ENCODE data around the gene SMAD2. TPM values are rescaled to one million over a fixed set of nuclear protein-coding genes. Genes with fewer than 3 reads are reported as not detected.

Gene SMAD2
- polyA plus RNA-seq, 1 experiment = 52.2 TPM

DNA sequence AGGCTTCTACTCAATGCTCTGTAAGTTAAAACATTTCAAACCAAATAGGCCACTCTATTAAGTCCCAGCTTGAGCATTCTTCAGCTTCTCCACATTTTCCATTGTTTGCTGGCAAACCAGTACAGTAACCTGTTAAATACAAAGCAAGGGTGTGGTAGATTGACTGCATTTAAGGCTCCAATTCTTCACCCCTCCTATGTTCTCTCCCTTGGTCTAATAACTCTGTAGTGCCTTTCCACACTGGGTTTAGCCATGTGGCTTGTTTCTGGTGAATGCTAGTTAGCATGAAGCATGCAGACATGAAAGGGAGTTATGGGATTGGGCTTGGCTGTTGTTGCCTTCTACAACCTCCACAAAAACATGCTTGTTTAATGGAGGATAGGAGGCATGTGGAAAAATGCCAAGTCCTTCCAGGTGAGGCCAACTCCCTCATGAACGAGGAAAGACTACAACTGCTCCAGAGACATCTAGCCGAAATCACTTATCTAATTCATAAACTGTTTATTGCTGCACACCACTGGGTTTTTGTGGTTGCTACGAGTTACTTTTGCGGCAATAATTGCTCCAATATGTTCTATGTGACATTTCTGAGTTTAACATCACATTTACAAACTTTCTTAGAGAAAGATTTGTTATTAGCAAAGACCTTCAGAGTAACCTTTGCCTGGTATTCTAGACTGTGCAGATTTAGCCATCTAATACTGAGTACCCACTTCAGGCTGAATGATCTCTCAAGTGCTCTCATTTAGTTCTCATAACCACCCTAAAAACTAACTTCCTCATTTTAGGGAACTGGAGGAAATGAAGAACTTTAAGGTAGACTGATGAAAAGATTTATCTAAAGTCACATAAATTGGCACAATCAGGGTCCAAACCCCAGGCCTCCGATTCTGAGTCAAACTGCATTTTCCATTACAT lies 104.0 kb downstream of the SMAD2 start:
- DNase-seq (ENCODE audit: low read depth) = no peak
- H3K4me3 ChIP-seq (ENCODE audit: low read depth, low read length) = no peak overlapping the region
- H3K36me3 ChIP-seq (ENCODE audit: control insufficient read depth, insufficient read depth, low read length) = no peaks in the 10 kb centered on the region
- TF ChIP-seq, protein P1, sequence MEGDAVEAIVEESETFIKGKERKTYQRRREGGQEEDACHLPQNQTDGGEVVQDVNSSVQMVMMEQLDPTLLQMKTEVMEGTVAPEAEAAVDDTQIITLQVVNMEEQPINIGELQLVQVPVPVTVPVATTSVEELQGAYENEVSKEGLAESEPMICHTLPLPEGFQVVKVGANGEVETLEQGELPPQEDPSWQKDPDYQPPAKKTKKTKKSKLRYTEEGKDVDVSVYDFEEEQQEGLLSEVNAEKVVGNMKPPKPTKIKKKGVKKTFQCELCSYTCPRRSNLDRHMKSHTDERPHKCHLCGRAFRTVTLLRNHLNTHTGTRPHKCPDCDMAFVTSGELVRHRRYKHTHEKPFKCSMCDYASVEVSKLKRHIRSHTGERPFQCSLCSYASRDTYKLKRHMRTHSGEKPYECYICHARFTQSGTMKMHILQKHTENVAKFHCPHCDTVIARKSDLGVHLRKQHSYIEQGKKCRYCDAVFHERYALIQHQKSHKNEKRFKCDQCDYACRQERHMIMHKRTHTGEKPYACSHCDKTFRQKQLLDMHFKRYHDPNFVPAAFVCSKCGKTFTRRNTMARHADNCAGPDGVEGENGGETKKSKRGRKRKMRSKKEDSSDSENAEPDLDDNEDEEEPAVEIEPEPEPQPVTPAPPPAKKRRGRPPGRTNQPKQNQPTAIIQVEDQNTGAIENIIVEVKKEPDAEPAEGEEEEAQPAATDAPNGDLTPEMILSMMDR (IDR thresholded peaks at IDR 0.05; ENCODE audit: insufficient read depth, low read depth, low read length) = no peak
- ChIA-PET POLR2A (no interaction called here), CTCF (no interaction called here)
- no peaks in the 10 kb centered on the region for H3K27me3 ChIP-seq (ENCODE audit: control insufficient read depth, insufficient read depth, low read length)

DNA sequence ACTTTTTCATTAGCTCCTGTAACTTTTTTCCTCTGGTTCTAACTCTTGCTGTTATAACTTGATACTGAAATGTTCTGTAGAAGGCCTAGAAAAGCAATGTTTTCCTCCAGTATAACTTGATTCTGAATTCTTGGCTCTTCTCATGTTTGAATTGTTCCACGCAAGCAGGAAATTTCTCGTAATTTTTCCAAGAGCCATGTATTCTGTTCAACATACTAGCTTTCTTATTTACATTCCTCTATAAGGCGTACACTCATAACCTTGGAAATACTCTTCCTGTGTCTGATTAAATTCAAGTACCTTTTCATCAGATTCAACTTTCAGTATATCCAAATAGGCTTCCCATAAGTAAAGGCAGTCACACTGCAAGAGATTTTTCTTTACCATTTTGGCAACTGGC lies 109.1 kb downstream of the SMAD2 start:
- Histone ChIP-seq H3K27me3 (ENCODE audit: control insufficient read depth, insufficient read depth, low read length) (no peaks in the 10 kb centered on the region), H3K36me3 (ENCODE audit: control insufficient read depth, insufficient read depth, low read length) (no peaks in the 10 kb centered on the region), H3K4me3 (ENCODE audit: low read depth, low read length) (no peak overlapping the region)
- TF ChIP-seq, protein P1 (IDR thresholded peaks at IDR 0.05; ENCODE audit: insufficient read depth, low read depth, low read length) = no peak
- no peak for DNase-seq (ENCODE audit: low read depth)
- ChIA-PET POLR2A (no interaction called here), CTCF (interaction anchor here (1.3 kb wide), 1 partner anchor 45 kb away, joined by 3 read pairs; no protein-coding TSS in a partner anchor)

DNA sequence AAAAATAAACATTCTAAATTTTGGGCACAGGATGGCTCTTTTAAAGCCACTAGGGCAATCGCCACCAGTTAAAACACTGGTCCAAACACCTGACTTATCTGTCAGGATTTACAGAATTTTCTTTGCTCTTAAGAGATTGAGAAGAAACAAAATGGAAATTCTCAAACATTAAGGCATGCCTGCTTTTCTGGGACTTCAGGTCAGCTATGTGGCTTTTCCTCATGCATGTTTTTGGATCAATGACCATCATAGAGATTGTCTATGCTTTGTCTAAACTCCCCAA lies 112.7 kb downstream of the SMAD2 start:
- Histone ChIP-seq H3K27me3 (ENCODE audit: control insufficient read depth, insufficient read depth, low read length) (no peaks in the 10 kb centered on the region), H3K36me3 (ENCODE audit: control insufficient read depth, insufficient read depth, low read length) (no peaks in the 10 kb centered on the region), H3K4me3 (ENCODE audit: low read depth, low read length) (no peak overlapping the region)
- CTCF ChIA-PET = no interaction called here
- no peak for DNase-seq (ENCODE audit: low read depth)
- POLR2A ChIA-PET = no interaction called here
- TF ChIP-seq, protein P1 (IDR thresholded peaks at IDR 0.05; ENCODE audit: insufficient read depth, low read depth, low read length) = no peak

DNA sequence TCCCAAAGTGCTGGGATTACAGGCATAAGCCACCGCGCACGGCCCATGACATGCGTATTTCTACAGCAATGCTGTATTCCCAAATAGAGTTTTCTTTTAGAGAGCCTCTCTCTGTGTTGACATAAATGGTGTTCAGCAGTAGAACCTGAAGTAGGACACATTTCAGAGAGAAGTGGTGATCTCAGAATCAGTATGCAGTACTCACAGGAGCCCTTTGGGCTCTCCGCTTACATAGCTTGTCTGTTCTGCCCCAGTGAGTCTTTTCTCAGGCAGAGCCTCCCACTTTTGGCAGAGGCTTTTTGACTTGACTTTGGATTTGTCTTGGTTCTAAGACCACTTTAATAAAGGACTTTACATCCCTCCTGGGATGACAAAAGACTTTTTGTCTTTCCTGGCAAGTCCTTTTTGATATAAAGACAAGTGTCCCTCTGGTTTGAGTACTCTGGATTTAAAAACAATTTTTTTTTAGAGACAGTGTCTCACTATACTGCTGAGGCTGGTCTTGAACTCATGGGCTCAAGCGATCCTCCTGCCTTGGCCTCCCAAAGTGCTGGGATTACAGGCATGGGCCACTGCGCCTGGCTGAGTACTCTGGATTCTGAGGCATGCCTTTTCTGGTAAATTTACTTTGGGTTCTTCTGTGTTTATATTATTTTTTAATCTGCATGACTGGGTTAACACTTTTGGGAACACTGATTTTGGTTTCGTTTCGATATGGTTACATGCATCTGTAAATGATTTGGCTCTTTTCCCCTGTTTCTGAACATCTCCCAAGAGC lies 113.3 kb downstream of the SMAD2 start:
- no peak overlapping the region for H3K4me3 ChIP-seq (ENCODE audit: low read depth, low read length)
- CTCF ChIA-PET = no interaction called here
- TF ChIP-seq, protein P1 (IDR thresholded peaks at IDR 0.05; ENCODE audit: insufficient read depth, low read depth, low read length) = no peak
- DNase-seq (ENCODE audit: low read depth) = no peak
- no peaks in the 10 kb centered on the region for H3K27me3 ChIP-seq (ENCODE audit: control insufficient read depth, insufficient read depth, low read length)
- no peaks in the 10 kb centered on the region for H3K36me3 ChIP-seq (ENCODE audit: control insufficient read depth, insufficient read depth, low read length)
- POLR2A ChIA-PET = no interaction called here
